Measurements from ENCODE around the gene GADL1.

- TF ChIP-seq EZH2 (IDR thresholded peaks at IDR 0.05; ENCODE audit: insufficient read depth, poor library complexity, severe bottlenecking) (no peak), EZH2phosphoT487 (IDR thresholded peaks at IDR 0.05; ENCODE audit: insufficient read depth, low read depth) (no peak)
These were observed 46.9 kb upstream of the GADL1 start for GRCh38 chr3:30941342-30941741.
